Left renal cortex interstitium (tissue), 4 donors: Measurements from ENCODE around the gene CDC45. TPM values are rescaled to one million over a fixed set of nuclear protein-coding genes. Genes with fewer than 3 reads are reported as not detected.

Experiments
- DNase-seq, 4 donors: peaks; one replicate each; pipeline ENCODE4 v3.0.0-alpha.2; 2013; ENCODE audit warnings: low read depth in 4 of 4, low spot score in 2 of 4, missing footprints in 1 of 4
- polyA plus RNA-seq, 4 donors: library from polyadenylated mRNA; unstranded; fragments of 120-200 nt; gene quantifications; one replicate each; pipeline ENCODE4 v1.2.1, GENCODE V29; 2013; ENCODE audit not compliant: insufficient read length in 4 of 4

The CDC45 gene
- polyA plus RNA-seq, 4 donors, result 17.3 to 21.3 (median 19.7) TPM

GRCh38 chr22:19492504-19493174, 12.9 kb downstream of the CDC45 start:
- DNase-seq, result no peak

- no peak for DNase-seq
Measured at GRCh38 chr22:19494001-19494560, 14.4 kb downstream of the CDC45 start.

- DNase-seq, result no peak
Measured at GRCh38 chr22:19494676-19495173, 15.0 kb downstream of the CDC45 start.

GRCh38 chr22:19495562-19496323, 16.0 kb downstream of the CDC45 start:
- DNase-seq, result no peak

DNA sequence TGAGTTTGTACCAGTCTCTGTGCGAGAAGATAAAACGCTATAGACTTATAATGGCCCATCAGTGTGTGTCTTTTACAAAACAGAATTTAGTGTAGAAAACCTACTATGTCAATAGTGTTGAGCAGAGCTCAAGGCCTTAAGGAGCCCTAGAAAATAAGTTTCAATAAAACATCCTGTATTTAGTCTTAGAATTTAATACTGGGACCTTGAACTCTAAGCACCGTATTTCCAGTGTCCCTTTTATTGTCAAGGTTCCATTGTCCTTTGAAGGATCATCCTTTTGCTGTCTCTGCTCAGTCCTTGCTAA, 16.6 kb downstream of the CDC45 start:
- DNase-seq, result no peak

DNA sequence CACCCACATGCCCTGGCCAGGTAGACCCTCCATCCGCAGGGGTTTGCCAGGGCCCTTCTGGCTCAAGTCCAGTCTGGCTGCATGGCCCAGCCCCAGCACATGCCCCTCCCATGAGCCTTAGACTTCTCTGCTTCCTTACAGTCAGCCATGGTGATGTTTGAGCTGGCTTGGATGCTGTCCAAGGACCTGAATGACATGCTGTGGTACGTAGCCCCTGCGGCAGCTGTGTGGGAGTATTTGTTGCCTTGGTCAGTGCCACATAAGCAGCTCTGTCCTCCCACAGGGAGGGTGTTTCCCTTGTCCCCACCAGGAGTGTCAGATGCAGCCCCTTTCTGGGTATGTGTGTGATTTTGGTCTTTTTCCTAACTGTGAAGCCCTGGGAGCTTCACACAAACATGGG, 17.5 kb downstream of the CDC45 start:
- no peak for DNase-seq

- DNase-seq, result no peak
Measured at GRCh38 chr22:19498154-19498865, 18.6 kb downstream of the CDC45 start.

- no peak for DNase-seq
Measured at GRCh38 chr22:19498866-19499190, 19.1 kb downstream of the CDC45 start.

DNA sequence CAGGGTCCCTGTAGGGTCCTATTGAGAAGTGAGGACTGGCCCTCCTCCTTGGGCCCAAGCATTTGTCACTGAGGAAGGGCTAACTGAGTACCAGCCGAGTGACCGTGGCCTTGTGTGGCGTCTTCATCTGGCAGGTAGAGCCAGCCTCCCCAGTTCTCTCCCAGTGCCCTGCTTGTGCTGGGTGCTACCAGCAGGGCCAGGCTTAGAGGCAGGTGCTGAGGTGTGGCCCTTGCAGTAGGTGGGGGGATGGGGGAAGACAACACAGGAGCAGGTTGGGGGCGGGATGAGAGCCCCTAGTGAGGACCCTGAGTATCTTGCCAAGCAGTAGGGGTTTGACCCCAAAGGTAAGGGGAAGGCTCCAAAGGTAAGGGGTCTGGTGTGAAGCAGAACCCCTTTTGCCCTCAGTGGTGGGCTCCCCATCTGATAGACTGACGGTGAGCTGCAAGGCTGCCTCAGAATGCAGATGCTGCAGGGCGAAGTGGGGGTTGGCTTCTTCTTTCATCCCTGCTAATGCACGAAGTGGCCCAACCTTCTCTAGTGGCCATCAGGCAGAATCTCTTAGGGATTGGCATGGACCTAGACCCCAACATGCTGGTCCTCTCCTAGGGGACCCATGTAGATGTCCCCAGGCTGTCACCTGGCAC, 19.6 kb downstream of the CDC45 start:
- DNase-seq, result no peak

GRCh38 chr22:19499880-19500242, 20.1 kb downstream of the CDC45 start:
- no peak for DNase-seq

DNA sequence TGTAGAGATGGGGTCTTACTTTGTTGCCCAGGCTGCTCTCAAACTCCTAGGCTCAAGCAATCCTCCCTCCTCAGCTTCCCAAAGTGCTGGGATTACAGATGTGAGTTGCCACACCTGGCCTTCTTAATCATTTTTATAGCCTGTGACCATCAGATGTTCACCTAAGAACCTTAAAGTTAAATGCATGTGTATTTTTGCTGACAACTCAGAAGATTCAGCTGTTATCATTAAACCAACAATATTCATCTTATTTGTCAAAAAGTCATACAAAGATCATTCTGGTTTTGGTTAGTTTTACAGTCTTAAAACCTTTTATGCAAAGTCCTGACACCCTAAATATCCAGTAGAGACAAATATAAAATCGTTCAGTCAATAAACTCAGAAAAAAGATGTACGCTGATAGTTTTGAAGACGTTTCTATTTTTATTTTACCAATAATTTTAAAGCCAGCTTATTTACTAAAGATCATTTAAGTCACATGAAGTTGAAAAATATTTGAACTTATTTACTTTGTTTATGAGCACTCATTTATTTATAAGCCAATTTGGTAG, 22.3 kb downstream of the CDC45 start:
- DNase-seq, result no peak

DNA sequence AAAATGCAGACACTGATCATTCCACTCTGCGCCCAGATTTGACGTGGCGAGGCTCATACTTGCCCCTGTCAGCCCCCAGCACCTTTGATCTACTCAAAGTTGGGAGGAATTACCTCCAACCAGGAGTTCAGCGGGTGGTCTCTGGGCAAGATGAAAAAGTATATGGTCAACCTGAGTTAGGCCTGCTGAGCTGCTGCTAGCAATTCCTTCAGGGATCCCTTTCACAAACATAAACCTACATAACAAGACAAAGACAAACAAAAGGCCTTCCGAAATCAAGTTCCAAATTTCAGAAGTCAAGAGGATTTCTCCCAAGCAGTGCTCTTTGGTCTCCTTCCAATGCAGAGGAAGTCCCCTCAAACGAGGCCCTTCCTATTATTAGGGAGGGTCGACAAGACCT, 23.6 kb downstream of the CDC45 start:
- no peak for DNase-seq

DNA sequence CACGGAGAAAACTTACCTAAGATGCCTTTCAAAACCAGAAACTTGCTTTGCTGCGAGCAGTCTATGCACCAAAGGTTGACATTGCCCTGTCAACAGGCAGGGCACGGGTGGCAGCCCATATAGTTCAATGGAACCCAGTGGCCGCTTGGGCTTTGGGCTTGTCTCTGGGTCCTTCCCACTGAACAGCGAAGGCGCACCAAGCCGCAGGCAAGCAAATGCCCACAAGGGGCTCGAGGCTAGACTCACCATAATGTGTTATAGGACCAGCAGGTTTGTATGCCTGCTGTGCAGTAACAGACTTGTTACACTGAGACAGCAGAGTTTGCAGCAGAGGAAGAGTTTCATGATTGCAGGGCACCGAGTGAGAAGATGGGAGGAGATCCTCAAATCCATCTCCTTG, 24.1 kb downstream of the CDC45 start:
- no peak for DNase-seq

GRCh38 chr22:19504900-19505734, 25.4 kb downstream of the CDC45 start:
- DNase-seq, result no peak

- no peak for DNase-seq
Measured at GRCh38 chr22:19505735-19506126, 26.0 kb downstream of the CDC45 start.

GRCh38 chr22:19506212-19506611, 26.5 kb downstream of the CDC45 start:
- DNase-seq, result no peak

DNA sequence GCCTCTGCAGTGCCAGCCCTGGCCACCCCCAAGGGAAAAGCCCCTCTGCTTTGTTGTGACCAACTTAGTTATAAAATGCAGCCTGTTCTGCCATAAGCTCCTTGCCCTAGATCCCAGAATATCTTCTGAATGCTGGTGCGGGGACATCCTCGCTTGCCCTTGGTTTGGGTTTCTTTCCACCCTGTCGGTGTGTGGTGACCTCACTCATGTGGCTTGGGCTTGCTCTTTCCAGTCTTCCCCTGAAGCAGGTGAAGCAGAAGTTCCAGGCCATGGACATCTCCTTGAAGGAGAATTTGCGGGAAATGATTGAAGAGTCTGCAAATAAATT, 27.8 kb downstream of the CDC45 start:
- DNase-seq, result no peak

- no peak for DNase-seq
Measured at GRCh38 chr22:19508024-19508776, 28.5 kb downstream of the CDC45 start.

DNA sequence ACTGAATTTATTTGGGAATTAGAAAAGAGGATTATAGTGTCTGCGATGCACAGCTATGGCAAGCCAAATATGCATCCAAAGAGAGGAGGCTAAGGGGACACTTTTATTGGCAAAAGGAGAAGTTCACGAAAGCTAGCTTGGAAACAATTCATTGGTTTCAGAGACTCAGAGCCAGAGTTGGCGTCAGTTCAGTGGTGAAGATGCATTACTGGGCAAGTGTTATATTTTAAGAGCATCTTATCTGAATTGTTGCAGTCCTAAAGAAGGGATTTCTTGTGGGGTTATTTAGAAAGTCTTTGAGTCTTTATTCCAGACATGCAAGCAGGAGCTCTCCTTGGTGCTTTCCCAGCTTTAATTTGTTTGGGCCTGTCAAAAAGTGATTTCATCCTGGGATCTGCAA, 29.5 kb downstream of the CDC45 start:
- no peak for DNase-seq
